ENCODE data around the gene RNF208.
"Not testable (repeated sequence)": the region's sequence is repeated elsewhere in the genome, so short reads cannot be mapped to it uniquely, and the experiment has no call there.

The RNF208 gene

GRCh38 chr9:137262909-137263285 lies 40.9 kb upstream of the RNF208 start:
- peaks cover 33% of the 10 kb centered on the region for H3K36me3 ChIP-seq
- no peaks in the 10 kb centered on the region for H3K27me3 ChIP-seq
- no peak for TF ChIP-seq CTCF (IDR thresholded peaks at IDR 0.05; ENCODE audit: low read depth, low read length)
- DNase-seq, result no peak
- H3K4me1 ChIP-seq, result no peaks in the 10 kb centered on the region
- H3K9me3 ChIP-seq, result no peaks in the 10 kb centered on the region
- no peak overlapping the region for H3K4me3 ChIP-seq (ENCODE audit: low read depth, low read length)

GRCh38 chr9:137262173-137262908 lies 40.3 kb upstream of the RNF208 start:
- TF ChIP-seq CTCF (IDR thresholded peaks at IDR 0.05; ENCODE audit: low read depth, low read length), result peak; percentile 47
- H3K4me3 ChIP-seq (ENCODE audit: low read depth, low read length); H3K4me1 ChIP-seq; H3K27me3 ChIP-seq; H3K9me3 ChIP-seq: not testable (repeated sequence)
- peak; percentile 54 for DNase-seq
- peaks cover 30% of the 10 kb centered on the region for H3K36me3 ChIP-seq

GRCh38 chr9:137256856-137257255 lies 34.8 kb upstream of the RNF208 start:
- H3K4me3 ChIP-seq (ENCODE audit: low read depth, low read length), result no peak overlapping the region; the same call in 1 of the 2 replicates

GRCh38 chr9:137256362-137256761 lies 34.3 kb upstream of the RNF208 start:
- no peak for DNase-seq

More at GRCh38 chr9:137256856-137257255, 34.8 kb upstream of the RNF208 start:
- TF ChIP-seq CTCF (IDR thresholded peaks at IDR 0.05; ENCODE audit: low read depth, low read length), result no peak
- Histone ChIP-seq H3K4me1 (peaks cover 4% of the 10 kb centered on the region), H3K9me3 (no peaks in the 10 kb centered on the region), H3K27me3 (no peaks in the 10 kb centered on the region), H3K36me3 (peaks cover 19% of the 10 kb centered on the region)
- no peak for DNase-seq

GRCh38 chr9:137255448-137256114 lies 33.5 kb upstream of the RNF208 start:
- no peak for DNase-seq
- Histone ChIP-seq H3K9me3 (no peaks in the 10 kb centered on the region), H3K36me3 (peaks cover 19% of the 10 kb centered on the region), H3K4me3 (ENCODE audit: low read depth, low read length) (peak overlapping the region; percentile 93), H3K4me1 (peaks cover 4% of the 10 kb centered on the region), H3K27me3 (no peaks in the 10 kb centered on the region)
- TF ChIP-seq CTCF (IDR thresholded peaks at IDR 0.05; ENCODE audit: low read depth, low read length), result no peak

More at GRCh38 chr9:137256362-137256761, 34.3 kb upstream of the RNF208 start:
- H3K36me3 ChIP-seq, result peaks cover 19% of the 10 kb centered on the region
- H3K4me1 ChIP-seq, result peaks cover 4% of the 10 kb centered on the region
- no peaks in the 10 kb centered on the region for H3K27me3 ChIP-seq
- TF ChIP-seq CTCF (IDR thresholded peaks at IDR 0.05; ENCODE audit: low read depth, low read length), result no peak
- peak overlapping the region; percentile 93 for H3K4me3 ChIP-seq (ENCODE audit: low read depth, low read length)
- H3K9me3 ChIP-seq, result no peaks in the 10 kb centered on the region

All from BE2C (cell line).